KMS-11 (cell line): ENCODE results near the gene SPEG.

Experiments used
- H2AFZ ChIP-seq: fragments of 200-600 bp; sonication (generic); 2 replicates; pipeline ENCODE4 v1.6.1; 2016; ENCODE audit warnings: antibody characterized with exemption, mixed run types, low read depth
- H3K27ac ChIP-seq: fragments of 200-600 bp; sonication (generic); 2 replicates; pipeline ENCODE4 v1.6.1; 2016; ENCODE audit warnings: mild to moderate bottlenecking, mixed run types
- H3K27me3 ChIP-seq: fragments of 200-600 bp; sonication (generic); 2 replicates; pipeline ENCODE4 v1.6.1; 2017; ENCODE audit warnings: mild to moderate bottlenecking, low read depth, mixed run types, moderate library complexity; ENCODE audit not compliant: insufficient read depth
- H3K36me3 ChIP-seq: fragments of 200-600 bp; sonication (generic); 2 replicates; pipeline ENCODE4 v1.6.1; 2017; ENCODE audit warnings: mild to moderate bottlenecking, mixed run types; ENCODE audit not compliant: insufficient read depth
- H3K4me1 ChIP-seq: fragments of 200-600 bp; sonication (generic); 2 replicates; pipeline ENCODE4 v1.6.1; 2016; ENCODE audit warnings: mild to moderate bottlenecking, low read depth, mixed run types; ENCODE audit not compliant: poor library complexity, severe bottlenecking
- H3K4me2 ChIP-seq: fragments of 200-600 bp; sonication (generic); 2 replicates; pipeline ENCODE4 v1.7.0; 2016; ENCODE audit warnings: mild to moderate bottlenecking, mixed run types
- H3K4me3 ChIP-seq: fragments of 200-600 bp; sonication (generic); IDR thresholded peaks from 2 replicates; pipeline ENCODE4 v1.6.1; 2017; ENCODE audit warnings: low read depth, low read length, mixed read lengths; ENCODE audit not compliant: insufficient read depth
- H3K79me2 ChIP-seq: fragments of 200-600 bp; sonication (generic); 2 replicates; pipeline ENCODE4 v1.6.1; 2016; ENCODE audit warnings: low read depth, mixed run types; ENCODE audit not compliant: insufficient read depth
- H3K9ac ChIP-seq: fragments of 200-600 bp; sonication (generic); 2 replicates; pipeline ENCODE4 v1.6.1; 2016; ENCODE audit warnings: mild to moderate bottlenecking, mixed run types
- H4K20me1 ChIP-seq: fragments of 200-600 bp; sonication (generic); 2 replicates; pipeline ENCODE4 v1.6.1; 2016; ENCODE audit warnings: mild to moderate bottlenecking, mixed run types; ENCODE audit not compliant: insufficient read depth
- TF ChIP-seq, protein P1 (sequence below): fragments of 200-600 bp; sonication (generic); conservative IDR thresholded peaks from 2 replicates; pipeline ENCODE4 v1.6.1; 2017; ENCODE audit warnings: low read depth, mild to moderate bottlenecking, antibody characterized with exemption, low read length, moderate library complexity, mixed read lengths

The SPEG gene

DNA sequence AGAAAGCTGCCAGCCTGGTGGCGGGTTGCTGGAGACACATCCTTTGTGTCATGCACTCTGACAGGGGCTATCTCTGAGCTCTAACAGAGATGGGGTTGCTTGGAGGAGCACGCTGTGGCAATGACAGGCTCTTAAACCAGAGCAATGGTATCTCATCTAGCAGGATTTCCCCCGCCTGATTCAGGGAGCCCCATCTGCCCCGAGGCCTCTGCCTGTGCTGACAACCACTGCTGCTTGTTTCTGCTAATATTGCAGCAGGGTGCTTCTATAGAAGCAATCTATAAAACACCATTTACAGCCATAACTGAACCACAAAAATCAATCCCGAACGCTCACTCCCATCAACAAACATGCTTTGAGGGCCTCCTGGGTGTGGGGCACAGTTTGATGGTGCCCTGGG, 34.1 kb upstream of the SPEG start:
- H3K9ac ChIP-seq = no peak overlapping the region
- no peak overlapping the region for H3K4me2 ChIP-seq

DNA sequence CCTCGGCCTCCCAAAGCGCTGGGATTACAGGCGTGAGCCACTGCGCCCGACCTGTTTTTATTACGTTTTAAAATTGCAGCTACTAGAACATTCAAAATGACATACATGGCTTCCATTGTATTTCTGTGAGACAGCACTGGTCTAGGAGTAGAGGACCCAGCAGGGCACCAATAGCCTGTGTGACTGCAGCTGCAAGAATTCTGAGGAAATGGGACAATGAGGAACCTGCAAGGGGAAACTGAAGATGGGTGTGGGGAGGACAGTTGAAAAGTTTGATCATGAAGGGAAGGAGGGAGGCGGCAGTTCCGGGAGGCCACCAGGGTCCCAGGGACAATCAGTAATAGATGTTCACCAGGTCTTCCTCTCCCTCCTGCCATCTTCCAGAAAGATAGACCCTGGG, 33.0 kb upstream of the SPEG start:
- Histone ChIP-seq H3K27me3 (no peaks in the 10 kb centered on the region), H3K27ac (no peak overlapping the region), H3K4me2 (no peak overlapping the region), H3K79me2 (no peaks in the 10 kb centered on the region), H3K4me1 (no peaks in the 10 kb centered on the region), H3K9ac (no peak overlapping the region), H3K36me3 (no peaks in the 10 kb centered on the region), H4K20me1 (no peaks in the 10 kb centered on the region), H2AFZ (no peak overlapping the region), H3K4me3 (no peak overlapping the region)
- TF ChIP-seq, protein P1, sequence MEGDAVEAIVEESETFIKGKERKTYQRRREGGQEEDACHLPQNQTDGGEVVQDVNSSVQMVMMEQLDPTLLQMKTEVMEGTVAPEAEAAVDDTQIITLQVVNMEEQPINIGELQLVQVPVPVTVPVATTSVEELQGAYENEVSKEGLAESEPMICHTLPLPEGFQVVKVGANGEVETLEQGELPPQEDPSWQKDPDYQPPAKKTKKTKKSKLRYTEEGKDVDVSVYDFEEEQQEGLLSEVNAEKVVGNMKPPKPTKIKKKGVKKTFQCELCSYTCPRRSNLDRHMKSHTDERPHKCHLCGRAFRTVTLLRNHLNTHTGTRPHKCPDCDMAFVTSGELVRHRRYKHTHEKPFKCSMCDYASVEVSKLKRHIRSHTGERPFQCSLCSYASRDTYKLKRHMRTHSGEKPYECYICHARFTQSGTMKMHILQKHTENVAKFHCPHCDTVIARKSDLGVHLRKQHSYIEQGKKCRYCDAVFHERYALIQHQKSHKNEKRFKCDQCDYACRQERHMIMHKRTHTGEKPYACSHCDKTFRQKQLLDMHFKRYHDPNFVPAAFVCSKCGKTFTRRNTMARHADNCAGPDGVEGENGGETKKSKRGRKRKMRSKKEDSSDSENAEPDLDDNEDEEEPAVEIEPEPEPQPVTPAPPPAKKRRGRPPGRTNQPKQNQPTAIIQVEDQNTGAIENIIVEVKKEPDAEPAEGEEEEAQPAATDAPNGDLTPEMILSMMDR = no peak

More for the DNA sequence above, 34.1 kb upstream of the SPEG start:
- no peak overlapping the region for H3K4me3 ChIP-seq
- no peaks in the 10 kb centered on the region for H3K36me3 ChIP-seq
- H3K27me3 ChIP-seq = no peaks in the 10 kb centered on the region
- no peaks in the 10 kb centered on the region for H3K79me2 ChIP-seq
- no peak overlapping the region for H3K27ac ChIP-seq
- H4K20me1 ChIP-seq = no peaks in the 10 kb centered on the region
- no peak overlapping the region for H2AFZ ChIP-seq
- TF ChIP-seq, protein P1 = no peak
- no peaks in the 10 kb centered on the region for H3K4me1 ChIP-seq

DNA sequence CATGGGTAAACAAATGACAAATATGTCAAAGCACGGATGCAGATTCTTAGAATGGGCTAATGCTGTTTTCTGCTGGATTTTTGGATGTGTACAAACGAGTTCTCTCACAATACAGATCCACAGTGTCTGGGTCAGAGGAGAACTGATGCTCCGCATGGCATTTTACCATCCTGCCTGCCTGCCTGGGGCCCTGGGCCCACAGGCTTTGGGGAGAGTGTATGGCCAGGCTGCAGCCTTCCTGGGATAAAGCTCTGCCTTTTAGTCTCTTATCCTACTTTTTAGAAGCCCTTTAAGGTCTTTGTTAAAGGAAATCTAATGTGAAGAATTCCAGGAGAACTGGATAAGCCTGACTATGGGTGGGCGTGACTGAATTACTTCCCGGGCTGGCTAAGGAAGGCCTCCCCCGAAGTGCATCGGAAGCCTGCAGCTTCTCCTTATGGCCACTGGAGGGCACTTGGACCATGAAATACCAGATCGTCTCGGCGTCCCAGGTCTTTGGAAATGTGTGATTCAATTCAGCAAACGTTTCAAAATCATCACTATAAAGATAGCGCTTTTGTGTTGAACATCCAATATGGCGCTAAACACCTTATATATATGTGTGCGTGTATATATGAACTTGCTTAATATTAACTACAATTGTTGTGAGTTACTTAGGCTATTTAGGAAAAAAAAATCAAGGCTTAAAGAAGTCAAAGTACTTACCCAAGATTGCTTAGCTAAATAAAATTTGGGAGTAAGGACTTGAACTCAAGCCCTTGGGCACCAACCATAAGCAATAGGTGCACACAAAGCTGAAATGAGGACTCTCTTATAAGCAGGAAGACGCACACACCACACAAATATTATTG, 31.8 kb upstream of the SPEG start:
- no peaks in the 10 kb centered on the region for H4K20me1 ChIP-seq
- no peaks in the 10 kb centered on the region for H3K36me3 ChIP-seq
- H2AFZ ChIP-seq = no peak overlapping the region
- peaks cover 5% of the 10 kb centered on the region for H3K4me1 ChIP-seq
- no peaks in the 10 kb centered on the region for H3K27me3 ChIP-seq
- H3K4me2 ChIP-seq = no peak overlapping the region
- H3K4me3 ChIP-seq = no peak overlapping the region
- no peak overlapping the region for H3K9ac ChIP-seq
- H3K27ac ChIP-seq = no peak overlapping the region
- no peaks in the 10 kb centered on the region for H3K79me2 ChIP-seq
- TF ChIP-seq, protein P1 = peak; percentile 82

- H3K4me1 ChIP-seq = peaks cover 5% of the 10 kb centered on the region
- no peak overlapping the region for H2AFZ ChIP-seq
- H3K4me3 ChIP-seq = no peak overlapping the region
- H3K36me3 ChIP-seq = no peaks in the 10 kb centered on the region
- TF ChIP-seq, protein P1 = no peak
- H4K20me1 ChIP-seq = no peaks in the 10 kb centered on the region
- H3K4me2 ChIP-seq = no peak overlapping the region
- H3K9ac ChIP-seq = no peak overlapping the region
- no peaks in the 10 kb centered on the region for H3K27me3 ChIP-seq
- no peak overlapping the region for H3K27ac ChIP-seq
- H3K79me2 ChIP-seq = no peaks in the 10 kb centered on the region
Measured at GRCh38 chr2:219403861-219404260, 30.8 kb upstream of the SPEG start.
